ENCODE data around the gene C19orf38. TPM values are rescaled to one million over a fixed set of nuclear protein-coding genes. Genes with fewer than 3 reads are reported as not detected.
"Not testable (repeated sequence)": the region's sequence is repeated elsewhere in the genome, so short reads cannot be mapped to it uniquely, and the experiment has no call there.

C19orf38 gene
- total RNA-seq, 1 donor from 2014 or later: 4.2 TPM

- Histone ChIP-seq H3K27me3 (ENCODE audit: control insufficient read depth in 3 of 3, insufficient read depth in 3 of 3, low read length in 3 of 3) (peaks cover 0 to 5% (median 0%) of the 10 kb centered on the region in 3 donors), H3K9me3 (ENCODE audit: control insufficient read depth in 3 of 3, low read length in 3 of 3) (no peaks in the 10 kb centered on the region), H3K9ac (ENCODE audit: low read depth in 1 of 3, low read length in 3 of 3) (no peak overlapping the region), H3K4me1 (ENCODE audit: control insufficient read depth in 3 of 3, insufficient read depth in 3 of 3, low read length in 3 of 3) (peaks cover 0 to 2% (median 0%) of the 10 kb centered on the region in 3 donors), H3K36me3 (ENCODE audit: control insufficient read depth in 3 of 3, insufficient read depth in 3 of 3, low read length in 3 of 3) (no peaks in the 10 kb centered on the region), H3K27ac (ENCODE audit: low read depth, low read length) (no peak overlapping the region), H3K4me3 (ENCODE audit: low read length in 3 of 3) (no peak overlapping the region)
Measured at GRCh38 chr19:10846500-10847202, 1.6 kb upstream of the C19orf38 start.

GRCh38 chr19:10850631-10851030 lies 2.4 kb downstream of the C19orf38 start:
- H3K27me3 ChIP-seq (ENCODE audit: control insufficient read depth in 3 of 3, insufficient read depth in 3 of 3, low read length in 3 of 3): peaks cover 0 to 5% (median 0%) of the 10 kb centered on the region in 3 donors
- no peaks in the 10 kb centered on the region for H3K9me3 ChIP-seq (ENCODE audit: control insufficient read depth in 3 of 3, low read length in 3 of 3)
- H3K27ac ChIP-seq (ENCODE audit: low read depth, low read length): no peak overlapping the region
- no peak overlapping the region for H3K4me3 ChIP-seq (ENCODE audit: low read length in 3 of 3)
- H3K9ac ChIP-seq (ENCODE audit: low read depth in 1 of 3, low read length in 3 of 3): no peak overlapping the region
- H3K36me3 ChIP-seq (ENCODE audit: control insufficient read depth in 3 of 3, insufficient read depth in 3 of 3, low read length in 3 of 3): no peaks in the 10 kb centered on the region
- peaks cover 0 to 2% (median 0%) of the 10 kb centered on the region in 3 donors for H3K4me1 ChIP-seq (ENCODE audit: control insufficient read depth in 3 of 3, insufficient read depth in 3 of 3, low read length in 3 of 3)

- H3K27me3 ChIP-seq (ENCODE audit: control insufficient read depth in 3 of 3, insufficient read depth in 3 of 3, low read length in 3 of 3): peaks cover 0 to 5% (median 0%) of the 10 kb centered on the region in 3 donors
- H3K27ac ChIP-seq (ENCODE audit: low read depth, low read length): no peak overlapping the region
- no peak overlapping the region for H3K4me3 ChIP-seq (ENCODE audit: low read length in 3 of 3)
- H3K9me3 ChIP-seq (ENCODE audit: control insufficient read depth in 3 of 3, low read length in 3 of 3): no peaks in the 10 kb centered on the region
- H3K36me3 ChIP-seq (ENCODE audit: control insufficient read depth in 3 of 3, insufficient read depth in 3 of 3, low read length in 3 of 3): no peaks in the 10 kb centered on the region
- H3K9ac ChIP-seq (ENCODE audit: low read depth in 1 of 3, low read length in 3 of 3): no peak overlapping the region
- H3K4me1 ChIP-seq (ENCODE audit: control insufficient read depth in 3 of 3, insufficient read depth in 3 of 3, low read length in 3 of 3): peaks cover 0 to 2% (median 0%) of the 10 kb centered on the region in 3 donors
Measured at GRCh38 chr19:10852098-10852800, 4.0 kb downstream of the C19orf38 start.

GRCh38 chr19:10852941-10853340 lies 4.7 kb downstream of the C19orf38 start:
- Histone ChIP-seq H3K4me3 (ENCODE audit: low read length in 3 of 3) (no peak overlapping the region), H3K27ac (ENCODE audit: low read depth, low read length) (no peak overlapping the region), H3K36me3 (ENCODE audit: control insufficient read depth in 3 of 3, insufficient read depth in 3 of 3, low read length in 3 of 3) (no peaks in the 10 kb centered on the region), H3K27me3 (ENCODE audit: control insufficient read depth in 3 of 3, insufficient read depth in 3 of 3, low read length in 3 of 3) (peaks cover 0 to 5% (median 0%) of the 10 kb centered on the region in 3 donors), H3K9me3 (ENCODE audit: control insufficient read depth in 3 of 3, low read length in 3 of 3) (no peaks in the 10 kb centered on the region), H3K9ac (ENCODE audit: low read depth in 1 of 3, low read length in 3 of 3) (no peak overlapping the region), H3K4me1 (ENCODE audit: control insufficient read depth in 3 of 3, insufficient read depth in 3 of 3, low read length in 3 of 3) (peaks cover 0 to 2% (median 0%) of the 10 kb centered on the region in 3 donors)

- Histone ChIP-seq H3K36me3 (ENCODE audit: control insufficient read depth in 3 of 3, insufficient read depth in 3 of 3, low read length in 3 of 3) (no peaks in the 10 kb centered on the region), H3K4me1 (ENCODE audit: control insufficient read depth in 3 of 3, insufficient read depth in 3 of 3, low read length in 3 of 3) (peaks cover 0 to 2% (median 0%) of the 10 kb centered on the region in 3 donors), H3K9ac (ENCODE audit: low read depth in 1 of 3, low read length in 3 of 3) (no peak overlapping the region), H3K4me3 (ENCODE audit: low read length in 3 of 3) (no peak overlapping the region), H3K9me3 (ENCODE audit: control insufficient read depth in 3 of 3, low read length in 3 of 3) (no peaks in the 10 kb centered on the region), H3K27me3 (ENCODE audit: control insufficient read depth in 3 of 3, insufficient read depth in 3 of 3, low read length in 3 of 3) (no peaks in the 10 kb centered on the region), H3K27ac (ENCODE audit: low read depth, low read length) (no peak overlapping the region)
Measured at GRCh38 chr19:10854350-10855089, 6.3 kb downstream of the C19orf38 start.

- Histone ChIP-seq H3K4me1 (ENCODE audit: control insufficient read depth in 3 of 3, insufficient read depth in 3 of 3, low read length in 3 of 3) (no peaks in the 10 kb centered on the region), H3K4me3 (ENCODE audit: low read length in 3 of 3) (no peak overlapping the region), H3K27ac (ENCODE audit: low read depth, low read length) (no peak overlapping the region), H3K9ac (ENCODE audit: low read depth in 1 of 3, low read length in 3 of 3) (no peak overlapping the region), H3K36me3 (ENCODE audit: control insufficient read depth in 3 of 3, insufficient read depth in 3 of 3, low read length in 3 of 3) (no peaks in the 10 kb centered on the region), H3K9me3 (ENCODE audit: control insufficient read depth in 3 of 3, low read length in 3 of 3) (no peaks in the 10 kb centered on the region), H3K27me3 (ENCODE audit: control insufficient read depth in 3 of 3, insufficient read depth in 3 of 3, low read length in 3 of 3) (no peaks in the 10 kb centered on the region)
Measured at GRCh38 chr19:10855879-10856522, 7.8 kb downstream of the C19orf38 start.

GRCh38 chr19:10856899-10857298 lies 8.7 kb downstream of the C19orf38 start:
- H3K27ac ChIP-seq (ENCODE audit: low read depth, low read length); H3K9me3 ChIP-seq (ENCODE audit: control insufficient read depth in 3 of 3, low read length in 3 of 3); H3K36me3 ChIP-seq (ENCODE audit: control insufficient read depth in 3 of 3, insufficient read depth in 3 of 3, low read length in 3 of 3); H3K27me3 ChIP-seq (ENCODE audit: control insufficient read depth in 3 of 3, insufficient read depth in 3 of 3, low read length in 3 of 3); H3K4me3 ChIP-seq (ENCODE audit: low read length in 3 of 3); H3K9ac ChIP-seq (ENCODE audit: low read depth in 1 of 3, low read length in 3 of 3); H3K4me1 ChIP-seq (ENCODE audit: control insufficient read depth in 3 of 3, insufficient read depth in 3 of 3, low read length in 3 of 3): not testable (repeated sequence)

GRCh38 chr19:10858204-10858828 lies 10.1 kb downstream of the C19orf38 start:
- no peaks in the 10 kb centered on the region for H3K36me3 ChIP-seq (ENCODE audit: control insufficient read depth in 3 of 3, insufficient read depth in 3 of 3, low read length in 3 of 3)
- H3K27ac ChIP-seq (ENCODE audit: low read depth, low read length): no peak overlapping the region
- no peaks in the 10 kb centered on the region for H3K9me3 ChIP-seq (ENCODE audit: control insufficient read depth in 3 of 3, low read length in 3 of 3)
- no peak overlapping the region for H3K4me3 ChIP-seq (ENCODE audit: low read length in 3 of 3)
- peaks cover 1 to 6% (median 4%) of the 10 kb centered on the region in 3 donors for H3K4me1 ChIP-seq (ENCODE audit: control insufficient read depth in 3 of 3, insufficient read depth in 3 of 3, low read length in 3 of 3)
- H3K9ac ChIP-seq (ENCODE audit: low read depth in 1 of 3, low read length in 3 of 3): no peak overlapping the region
- no peaks in the 10 kb centered on the region for H3K27me3 ChIP-seq (ENCODE audit: control insufficient read depth in 3 of 3, insufficient read depth in 3 of 3, low read length in 3 of 3)

GRCh38 chr19:10861103-10861651 lies 13.0 kb downstream of the C19orf38 start:
- Histone ChIP-seq H3K4me3 (ENCODE audit: low read length in 3 of 3) (no peak overlapping the region), H3K4me1 (ENCODE audit: control insufficient read depth in 3 of 3, insufficient read depth in 3 of 3, low read length in 3 of 3) (peaks cover 5 to 10% (median 7%) of the 10 kb centered on the region in 3 donors), H3K36me3 (ENCODE audit: control insufficient read depth in 3 of 3, insufficient read depth in 3 of 3, low read length in 3 of 3) (no peaks in the 10 kb centered on the region), H3K27me3 (ENCODE audit: control insufficient read depth in 3 of 3, insufficient read depth in 3 of 3, low read length in 3 of 3) (no peaks in the 10 kb centered on the region), H3K9ac (ENCODE audit: low read depth in 1 of 3, low read length in 3 of 3) (no peak overlapping the region), H3K9me3 (ENCODE audit: control insufficient read depth in 3 of 3, low read length in 3 of 3) (no peaks in the 10 kb centered on the region), H3K27ac (ENCODE audit: low read depth, low read length) (no peak overlapping the region)

Data from skeletal muscle tissue (tissue), 4 donors.